GM12892 (cell line): ENCODE data around the gene SREBF1.

Experiments used
- POLR2A ChIP-seq: IDR thresholded peaks from 2 replicates; pipeline ENCODE4 v1.6.1; 2011; ENCODE audit warnings: low read depth, low read length, control low read depth
- POLR2AphosphoS5 ChIP-seq: IDR thresholded peaks from 2 replicates; pipeline ENCODE4 v1.6.1; 2011; ENCODE audit warnings: low read depth, low read length, control low read depth
- TAF1 ChIP-seq: IDR thresholded peaks from 2 replicates; pipeline ENCODE4 v1.6.1; 2011; ENCODE audit warnings: low read depth, mild to moderate bottlenecking, control low read depth, low read length, borderline replicate concordance

DNA sequence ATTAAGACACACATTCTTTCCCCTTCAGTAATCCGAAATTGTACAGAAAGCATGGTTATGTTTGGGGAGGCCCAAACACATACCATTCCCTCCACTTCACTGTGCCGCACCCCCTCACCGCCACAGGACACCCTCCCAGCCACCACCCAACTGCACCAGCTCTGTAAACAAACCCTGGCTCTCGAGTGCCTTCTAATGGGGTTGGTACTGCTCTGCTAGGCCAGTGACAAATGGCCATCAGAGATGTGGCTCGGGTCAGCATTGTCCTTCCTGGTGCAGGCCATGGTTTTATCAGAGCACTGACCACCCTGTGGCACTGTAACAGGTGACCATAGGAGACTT lies 24.0 kb upstream of the SREBF1 start:
- TF ChIP-seq POLR2AphosphoS5 (no peak), POLR2A (no peak), TAF1 (no peak)
